Panc1 (cell line): ENCODE data around the gene SLC9A3. TPM values are rescaled to one million over a fixed set of nuclear protein-coding genes. Genes with fewer than 3 reads are reported as not detected.

Experiments
- ATAC-seq: fragments of 200-7000 bp; cut with Tn5 transposase; 2 replicates; pipeline ENCODE4 v1.9.1; 2020; ENCODE audit warnings: mild to moderate bottlenecking, moderate library complexity
- BruUV-seq: library from RNA; stranded (reverse); fragments of 400-500 nt; replicated peaks from 2 replicates; lab custom pipeline; 2021; lab: Mats Ljungman, UMichigan
- CTCF ChIA-PET: fragments of 300-600 bp; sonication (Branson Sonifier 250); formaldehyde crosslinking; loops from one replicate; lab custom pipeline; 2022; ENCODE audit warnings: antibody characterized with exemption; lab: Charles Lee
- POLR2A ChIA-PET: fragments of 300-600 bp; sonication (Branson Sonifier 250); formaldehyde crosslinking; loops from one replicate; lab custom pipeline; 2022; ENCODE audit warnings: antibody characterized with exemption; lab: Charles Lee
- DNase-seq: peaks from one replicate; pipeline ENCODE4 v3.0.0-alpha.2; 2010; ENCODE audit warnings: low read depth, low spot score
- H3K27ac ChIP-seq: 2 replicates; pipeline ENCODE4 v1.5.1; 2011; ENCODE audit warnings: mild to moderate bottlenecking, low read length, inconsistent platforms
- H3K27me3 ChIP-seq: fragments of 200-500 bp; sonication (Bioruptor generic); 2 replicates; pipeline ENCODE4 v1.6.0; 2014; ENCODE audit warnings: low read length, inconsistent platforms; ENCODE audit not compliant: control insufficient read depth, insufficient read depth
- H3K36me3 ChIP-seq: fragments of 200-500 bp; sonication (Bioruptor generic); 2 replicates; pipeline ENCODE4 v1.5.1; 2014; ENCODE audit warnings: inconsistent platforms, mild to moderate bottlenecking, low read length, moderate library complexity; ENCODE audit not compliant: control insufficient read depth, insufficient read depth
- H3K4me1 ChIP-seq: 2 replicates; pipeline ENCODE4 v1.5.1; 2011; ENCODE audit warnings: inconsistent platforms, mild to moderate bottlenecking, low read length, moderate library complexity; ENCODE audit not compliant: control insufficient read depth, insufficient read depth
- H3K4me3 ChIP-seq, 2 experiments: 2 replicates each; pipeline ENCODE4 v1.5.1; 2011 to 2012; ENCODE audit warnings: low read depth in 2 of 2, low read length in 2 of 2, mild to moderate bottlenecking in 2 of 2, inconsistent platforms in 1 of 2, moderate library complexity in 1 of 2
- H3K9me3 ChIP-seq: fragments of 200-500 bp; sonication (Bioruptor generic); 2 replicates; pipeline ENCODE4 v1.5.1; 2014; ENCODE audit warnings: low read depth, mild to moderate bottlenecking, inconsistent platforms, low read length, moderate library complexity; ENCODE audit not compliant: control insufficient read depth, insufficient read depth
- CTCF ChIP-seq: fragments of 450-650 bp; IDR thresholded peaks from 2 replicates; pipeline ENCODE4 v1.5.1; 2017; ENCODE audit warnings: mild to moderate bottlenecking
- POLR2AphosphoS5 ChIP-seq: IDR thresholded peaks from 2 replicates; pipeline ENCODE4 v1.6.1; 2012; ENCODE audit warnings: mild to moderate bottlenecking, low read depth, low read length, moderate library complexity
- REST ChIP-seq, 2 experiments: IDR thresholded peaks; 2 replicates each; pipeline ENCODE4 v1.6.1; 2011 to 2012; ENCODE audit warnings: low read depth in 2 of 2, control low read depth in 1 of 2, low read length in 1 of 2, mild to moderate bottlenecking in 1 of 2, moderate library complexity in 1 of 2; ENCODE audit not compliant: insufficient read depth in 1 of 2
- SIN3A ChIP-seq: IDR thresholded peaks from 2 replicates; pipeline ENCODE4 v1.6.1; 2012; ENCODE audit warnings: low read depth, mild to moderate bottlenecking, low read length, moderate library complexity, borderline replicate concordance; ENCODE audit not compliant: insufficient read depth
- TCF7L2 ChIP-seq: IDR thresholded peaks from 2 replicates; pipeline ENCODE4 v1.6.1; 2011; ENCODE audit warnings: mild to moderate bottlenecking, low read depth, low read length, inconsistent platforms
- in situ Hi-C: cut with HindIII; loops from 2 replicates; pipeline ENCODE4 v1.10.0; 2016; ENCODE audit warnings: low sequenced_read_pairs, low pct_unique_long_range_greater_than_20kb
- intact Hi-C: fragments of 100-400 bp; cut with micrococcal nuclease; formaldehyde crosslinking; loops from one replicate; pipeline ENCODE4 v1.10.0; 2022; ENCODE audit not compliant: unreplicated experiment
- total RNA-seq: library from RNA; stranded (reverse); gene quantifications from one replicate; pipeline ENCODE4 v1.2.1, GENCODE V29; 2021; ENCODE audit not compliant: unreplicated experiment

Gene SLC9A3
- total RNA-seq, 1 experiment from 2014 or later, result 2.0 TPM

GRCh38 chr5:545641-546375, 21.6 kb upstream of the SLC9A3 start (continued):
- no peak for TF ChIP-seq REST (IDR thresholded peaks at IDR 0.05; ENCODE audit: insufficient read depth in 1 of 2, low read depth in 2 of 2, low read length in 1 of 2)

- no TSS peak for BruUV-seq
- no peak for DNase-seq
- CTCF ChIA-PET, result interaction anchor here (0.6 kb wide), 1 partner anchor 78 kb away, joined by 4 read pairs; no protein-coding TSS in a partner anchor
Measured at GRCh38 chr5:544675-545355, 20.6 kb upstream of the SLC9A3 start.

More at GRCh38 chr5:544675-545355, 20.6 kb upstream of the SLC9A3 start:
- no peak overlapping the region for H3K4me3 ChIP-seq
- in situ Hi-C loops (no loop called here), intact Hi-C loops (no loop called here)
- POLR2A ChIA-PET, result interaction anchor here (0.9 kb wide), 1 partner anchor 68 kb away, joined by 3 read pairs; no protein-coding TSS in a partner anchor
- no peaks in the 10 kb centered on the region for H3K4me1 ChIP-seq
- no peak for ATAC-seq
- H3K9me3 ChIP-seq, result no peaks in the 10 kb centered on the region
- H3K36me3 ChIP-seq, result no peaks in the 10 kb centered on the region
- TF ChIP-seq REST (IDR thresholded peaks at IDR 0.05; ENCODE audit: insufficient read depth in 1 of 2, low read depth in 2 of 2, low read length in 1 of 2) (no peak), POLR2AphosphoS5 (no peak), SIN3A (no peak), TCF7L2 (no peak), CTCF (no peak)
- no peak overlapping the region for H3K27ac ChIP-seq
- no peaks in the 10 kb centered on the region for H3K27me3 ChIP-seq
